DMS114 treated with DMSO at 0.1 percent for 48 hours (cell line): ENCODE results near the gene RGL1.
"Not testable (repeated sequence)": the region's sequence is repeated elsewhere in the genome, so short reads cannot be mapped to it uniquely, and the experiment has no call there.

Experiments
- DNase-seq: peaks from one replicate; lab custom pipeline; 2025; ENCODE audit not compliant: unreplicated experiment; lab: John Stamatoyannopoulos, UW

RGL1 gene

GRCh38 chr1:183785921-183786320 is 19.0 kb upstream of the RGL1 start:
- not testable (repeated sequence) for DNase-seq

- DNase-seq = no peak
Measured at GRCh38 chr1:183787704-183788103, 17.2 kb upstream of the RGL1 start.

- DNase-seq = no peak
Measured at GRCh38 chr1:183791319-183791718, 13.6 kb upstream of the RGL1 start.

- DNase-seq = no peak
Measured at GRCh38 chr1:183792300-183792699, 12.6 kb upstream of the RGL1 start.

- no peak for DNase-seq
Measured at GRCh38 chr1:183794088-183794487, 10.8 kb upstream of the RGL1 start.

- no peak for DNase-seq
Measured at GRCh38 chr1:183800449-183800848, 4.5 kb upstream of the RGL1 start.

GRCh38 chr1:183801649-183802048 is 3.3 kb upstream of the RGL1 start:
- no peak for DNase-seq

- no peak for DNase-seq
Measured at GRCh38 chr1:183804387-183804786, 533 bp upstream of the RGL1 start.

GRCh38 chr1:183806125-183806524 is 1.2 kb downstream of the RGL1 start:
- no peak for DNase-seq

- DNase-seq = no peak
Measured at GRCh38 chr1:183806675-183807074, 1.8 kb downstream of the RGL1 start.

- no peak for DNase-seq
Measured at GRCh38 chr1:183807549-183808168, 2.7 kb downstream of the RGL1 start.

GRCh38 chr1:183808296-183809027 is 3.5 kb downstream of the RGL1 start:
- no peak for DNase-seq

- no peak for DNase-seq
Measured at GRCh38 chr1:183810121-183810520, 5.2 kb downstream of the RGL1 start.

GRCh38 chr1:183810756-183811544 is 6.0 kb downstream of the RGL1 start:
- DNase-seq = no peak

- no peak for DNase-seq
Measured at GRCh38 chr1:183812128-183812527, 7.2 kb downstream of the RGL1 start.

GRCh38 chr1:183812686-183813569 is 8.0 kb downstream of the RGL1 start:
- DNase-seq = no peak

- DNase-seq = no peak
Measured at GRCh38 chr1:183814121-183814681, 9.3 kb downstream of the RGL1 start.

GRCh38 chr1:183816110-183816509 is 11.2 kb downstream of the RGL1 start:
- DNase-seq = no peak

GRCh38 chr1:183817576-183818288 is 12.8 kb downstream of the RGL1 start:
- DNase-seq = no peak

GRCh38 chr1:183819059-183819458 is 14.1 kb downstream of the RGL1 start:
- DNase-seq = no peak
